ENCODE data around the gene FAM161B.
A peak's percentile ranks its signal among the peaks of the same experiment; 100 is the strongest.
"Not testable (repeated sequence)": the region's sequence is repeated elsewhere in the genome, so short reads cannot be mapped to it uniquely, and the experiment has no call there.

Gene FAM161B

GRCh38 chr14:73949752-73950734 lies at the start of gene FAM161B, which contains the start of gene COQ6:
FAM161B (minus strand) TSS chr14:73950094; CDS start chr14:73950026, 68 bp downstream.
COQ6 (plus strand) TSS chr14:73950302; CDS start chr14:73950333, 31 bp downstream.
- peak; percentile 86 for DNase-seq

GRCh38 chr14:73998726-73999125 lies 48.8 kb upstream of the FAM161B start:
- no peak for DNase-seq

GRCh38 chr14:73997944-73998447 lies 48.1 kb upstream of the FAM161B start:
- DNase-seq, result no peak

- no peak for DNase-seq
Measured at GRCh38 chr14:73997108-73997943, 47.4 kb upstream of the FAM161B start.

DNA sequence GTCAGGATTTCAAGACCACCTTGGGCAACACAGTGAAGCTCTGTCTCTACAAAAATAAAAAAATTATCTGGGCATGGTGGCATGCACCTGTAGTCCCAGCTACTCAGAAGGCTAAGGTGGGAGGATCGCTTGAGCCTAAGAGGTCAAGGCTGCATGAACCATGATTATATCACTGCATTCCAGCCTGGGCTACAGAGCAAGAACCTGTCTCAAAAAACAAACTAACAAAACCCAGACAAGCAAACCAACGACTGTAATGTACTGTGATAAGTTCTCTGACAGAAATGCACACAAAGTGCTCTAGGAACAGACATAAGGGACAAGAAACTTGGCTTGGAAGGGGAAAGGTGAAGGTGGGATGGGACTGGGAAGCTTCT lies 46.8 kb upstream of the FAM161B start:
- DNase-seq, result no peak

DNA sequence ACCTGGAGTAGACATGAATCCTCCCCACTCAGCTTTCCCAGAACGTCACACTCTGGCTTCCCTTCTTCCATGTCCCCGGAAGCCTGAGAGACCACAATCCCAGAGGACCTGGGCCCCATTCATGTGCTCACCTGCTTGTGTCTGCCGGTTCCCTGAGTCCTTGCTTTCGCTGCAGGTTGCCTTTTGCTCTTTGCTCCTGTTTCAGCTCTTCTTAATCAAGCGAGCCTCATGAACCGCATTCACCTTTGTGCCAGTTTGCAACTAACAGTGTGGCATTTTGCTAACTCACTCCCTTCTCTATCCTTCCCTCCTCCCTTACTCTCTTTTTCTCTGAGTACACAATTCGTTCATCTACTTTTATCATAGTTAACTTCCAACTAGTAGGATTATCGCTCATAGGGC lies 46.1 kb upstream of the FAM161B start:
- no peak for DNase-seq

GRCh38 chr14:73994926-73995325 lies 45.0 kb upstream of the FAM161B start:
- DNase-seq, result not testable (repeated sequence)

DNA sequence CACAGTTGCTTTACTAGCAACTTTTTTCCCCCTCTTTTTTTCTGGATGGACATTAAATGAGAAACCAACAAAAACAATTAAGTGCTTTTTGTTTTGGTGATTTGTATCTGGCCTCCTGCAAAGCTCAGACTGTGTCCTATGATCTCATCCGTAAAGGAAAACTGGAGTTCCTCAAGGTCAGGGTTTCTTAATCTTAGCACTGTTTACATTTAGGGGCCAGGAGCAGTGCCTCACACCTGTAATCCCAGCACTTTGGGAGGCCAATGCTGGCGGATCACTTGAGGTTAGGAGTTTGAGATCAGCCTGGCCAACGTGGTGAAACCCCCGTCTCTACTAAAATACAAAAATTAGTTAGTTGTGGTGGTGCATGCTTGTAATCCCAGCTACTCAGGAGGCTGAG lies 41.2 kb upstream of the FAM161B start:
- DNase-seq, result no peak

- DNase-seq, result not testable (repeated sequence)
Measured at GRCh38 chr14:73988656-73989055, 38.8 kb upstream of the FAM161B start.

DNA sequence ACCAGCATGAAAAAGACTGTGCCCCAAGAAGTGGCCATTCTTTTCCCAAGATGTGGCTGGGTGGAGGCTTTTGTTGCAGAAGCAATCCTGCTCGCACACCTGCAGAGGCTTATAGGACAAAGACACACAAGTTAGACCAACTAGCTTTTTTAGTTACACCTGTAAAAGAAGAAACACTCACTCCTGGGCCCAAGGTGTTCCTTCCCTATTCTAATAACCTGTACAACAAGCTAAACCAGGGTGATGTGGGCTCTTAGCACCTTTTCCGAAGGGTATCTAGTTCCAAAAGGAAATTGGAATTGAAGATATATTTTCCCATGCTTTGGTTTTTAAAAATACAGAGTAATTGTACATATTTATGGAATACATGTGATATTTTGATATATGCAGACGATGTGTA lies 38.2 kb upstream of the FAM161B start:
- DNase-seq, result no peak

DNA sequence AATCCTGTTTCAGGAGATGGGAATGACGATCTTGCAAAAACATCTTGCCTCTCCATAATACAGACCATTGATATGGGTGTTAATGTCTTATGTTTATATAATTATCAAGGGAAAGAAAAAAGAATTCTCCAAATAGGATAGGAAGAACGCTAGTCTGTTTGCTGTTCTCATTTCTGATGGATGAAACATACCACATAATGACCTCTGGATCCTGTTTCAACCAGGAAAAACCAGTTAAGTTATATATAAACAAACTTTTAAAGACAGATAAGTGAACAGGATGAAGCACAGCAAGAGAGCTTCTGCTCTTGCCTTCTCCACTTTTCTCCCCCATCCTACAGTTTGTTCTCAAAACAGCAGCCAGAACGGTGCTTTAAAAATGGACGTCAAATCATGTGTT lies 28.0 kb upstream of the FAM161B start:
- DNase-seq, result no peak

GRCh38 chr14:73976125-73976524 lies 26.2 kb upstream of the FAM161B start:
- no peak for DNase-seq

DNA sequence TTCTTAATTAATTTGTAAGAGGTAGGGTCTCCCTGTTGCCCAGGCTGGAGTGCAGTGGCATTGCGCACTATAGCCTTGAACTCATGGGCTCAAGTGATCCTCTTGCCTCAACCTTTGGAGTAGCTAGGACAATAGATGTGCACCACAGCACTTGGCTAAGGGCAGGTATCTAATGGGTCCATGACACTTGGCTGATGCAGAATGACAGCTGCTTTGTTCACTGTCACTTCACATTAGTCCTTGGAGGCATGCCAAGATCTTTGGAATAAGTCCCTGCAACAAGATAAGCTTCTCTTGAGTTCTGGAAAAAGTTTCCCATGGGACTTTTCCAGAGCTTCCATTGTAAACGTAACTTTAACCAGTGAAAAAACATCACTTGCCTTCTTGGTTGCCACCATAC lies 23.6 kb upstream of the FAM161B start:
- DNase-seq, result no peak

DNA sequence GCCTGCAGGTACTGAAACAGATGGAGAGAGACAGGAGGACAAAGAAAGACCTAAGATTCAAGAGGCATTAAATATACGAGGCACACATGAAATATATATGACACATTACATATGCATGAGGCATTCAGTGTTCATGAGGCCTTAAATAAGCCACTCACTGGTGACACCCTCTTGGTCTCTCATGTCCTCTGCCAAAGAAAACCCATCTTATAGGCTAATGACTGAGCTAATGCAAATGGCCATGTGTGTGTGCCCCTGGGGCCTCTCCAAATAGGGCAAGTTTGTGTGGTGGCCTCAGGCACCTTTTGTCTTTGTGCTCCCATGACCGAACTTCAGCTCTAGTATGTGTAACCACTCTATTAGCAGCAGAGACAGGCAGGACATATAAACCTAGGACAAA lies 19.0 kb upstream of the FAM161B start:
- no peak for DNase-seq

- no peak for DNase-seq
Measured at GRCh38 chr14:73965216-73965615, 15.3 kb upstream of the FAM161B start.

GRCh38 chr14:73961192-73961591 lies 11.3 kb upstream of the FAM161B start:
- no peak for DNase-seq

GRCh38 chr14:73958591-73958990 lies 8.7 kb upstream of the FAM161B start:
- DNase-seq, result no peak

- DNase-seq, result no peak
Measured at GRCh38 chr14:73955674-73956073, 5.8 kb upstream of the FAM161B start.

GRCh38 chr14:73953731-73954130 lies 3.8 kb upstream of the FAM161B start:
- DNase-seq, result no peak

DNA sequence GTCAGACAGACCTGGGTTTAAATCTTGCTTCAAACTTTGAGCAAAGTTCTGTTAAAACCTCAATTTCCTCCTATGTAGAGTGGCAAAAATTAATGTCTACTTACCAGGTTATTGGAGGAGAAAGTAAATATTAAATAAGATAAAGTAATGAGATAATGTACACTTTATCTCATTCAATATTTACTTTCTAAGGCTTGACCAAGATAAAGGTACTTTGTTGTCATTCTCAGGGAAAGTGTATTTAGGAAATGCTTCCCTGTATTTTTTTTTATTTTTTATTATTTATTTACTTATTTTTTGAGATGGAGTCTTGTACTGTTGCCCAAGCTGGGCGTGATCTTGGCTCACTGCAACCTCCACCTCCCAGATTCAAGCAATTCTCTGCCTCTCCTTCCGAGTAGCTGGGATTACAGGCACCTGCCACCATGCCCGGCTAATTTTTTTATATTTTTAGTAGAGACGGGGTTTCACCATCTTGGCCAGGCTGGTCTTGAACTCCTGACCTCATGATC lies 4.7 kb downstream of the FAM161B start:
- no peak for DNase-seq

- no peak for DNase-seq
Measured at GRCh38 chr14:73944432-73945158, 5.3 kb downstream of the FAM161B start.

- DNase-seq, result no peak
Measured at GRCh38 chr14:73943083-73943482, 6.8 kb downstream of the FAM161B start.

DNA sequence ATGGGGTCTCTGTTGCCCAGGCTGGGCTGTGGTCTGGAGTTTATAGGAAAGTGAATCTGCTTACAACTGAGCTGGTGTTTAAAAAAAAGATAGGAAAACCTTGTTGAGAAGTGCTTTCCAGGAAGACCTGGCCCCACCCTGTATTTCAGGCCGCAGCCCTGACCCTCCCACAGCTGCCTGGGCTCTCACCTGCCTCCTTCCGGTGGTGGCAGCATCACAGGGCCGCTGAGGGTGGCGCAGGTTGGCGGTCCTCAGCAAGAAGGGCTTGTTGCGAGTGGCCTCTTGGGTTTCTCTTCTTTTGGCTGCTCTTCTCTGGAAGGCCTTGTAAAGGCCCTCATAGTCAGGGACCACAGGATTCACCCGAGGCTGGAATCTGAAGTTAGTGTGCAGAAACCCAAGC lies 7.7 kb downstream of the FAM161B start:
- no peak for DNase-seq

Data from activated CD4-positive, CD25-positive, alpha-beta regulatory T cell treated with anti-CD3 and anti-CD28 coated beads, Interleukin-2, amount 50 U/mL, for 72 hours (primary cell).